GM19239 (cell line): Measurements from ENCODE around the gene MYLIP.

ENCODE experiments used
- DNase-seq: peaks from one replicate; pipeline ENCODE4 v3.0.0; 2011; ENCODE audit warnings: low spot score; ENCODE audit not compliant: insufficient read length
- FAIRE-seq: peaks from 2 replicates; lab custom pipeline; 2011; peaks lifted over from hg19 to GRCh38; lab: Jason Lieb, UNC

The MYLIP gene

DNA sequence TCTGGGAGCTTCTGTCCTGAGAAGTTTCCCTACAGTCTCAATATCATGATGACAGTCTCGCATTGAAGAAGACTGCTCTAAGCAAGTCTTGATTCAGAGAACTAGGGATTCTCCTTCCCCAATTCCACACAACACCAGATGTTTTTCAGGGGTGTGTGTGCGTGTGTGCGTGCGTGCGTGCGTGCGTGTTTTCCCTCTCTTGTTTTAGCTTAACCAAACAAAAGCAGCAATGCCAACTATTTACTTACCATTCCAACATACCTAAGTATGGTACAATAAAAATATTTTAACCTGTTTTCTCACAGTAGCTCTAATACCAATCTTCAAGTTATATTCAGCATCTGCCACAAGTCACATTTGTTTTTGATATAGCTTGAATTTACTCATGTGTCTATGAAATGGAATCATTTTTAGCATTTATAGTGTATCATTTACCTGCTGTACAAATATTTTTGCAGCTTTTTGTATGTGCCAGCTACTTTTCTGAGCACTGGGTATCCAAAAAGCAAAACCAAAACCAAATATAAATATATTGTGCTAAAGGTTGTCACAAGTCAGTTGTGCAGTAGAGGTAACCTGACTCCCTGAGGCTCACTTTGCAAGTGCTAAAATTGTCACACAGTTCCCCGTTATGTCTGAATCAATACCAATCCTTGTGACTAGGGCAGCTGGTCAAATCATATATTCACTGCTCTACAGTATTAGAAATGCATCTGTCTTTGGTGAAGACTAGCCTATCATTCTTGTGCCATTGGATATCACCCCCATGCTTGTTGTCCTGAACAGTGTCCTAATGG lies 21.7 kb upstream of the MYLIP start:
- FAIRE-seq (no peak), DNase-seq (no peak)

DNA sequence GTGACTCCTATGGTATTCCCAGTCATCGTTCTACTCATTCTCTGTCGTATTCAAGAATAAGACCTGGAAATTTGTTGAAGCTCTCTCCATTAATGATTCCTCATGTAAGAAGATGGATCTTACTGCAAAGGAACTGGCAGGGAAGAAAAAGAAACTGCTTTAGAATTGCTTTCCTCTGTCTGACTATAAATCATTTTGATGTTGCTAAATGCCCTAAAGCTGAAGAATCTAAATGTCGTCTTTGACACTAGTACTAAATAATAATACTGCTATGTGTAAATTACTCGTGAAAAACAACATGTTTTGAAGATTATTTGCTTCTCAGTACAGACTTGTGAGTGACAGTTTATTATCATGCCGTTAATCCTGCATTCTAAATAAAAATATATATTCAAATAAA lies 20.5 kb upstream of the MYLIP start:
- no peak for DNase-seq
- FAIRE-seq = no peak

DNA sequence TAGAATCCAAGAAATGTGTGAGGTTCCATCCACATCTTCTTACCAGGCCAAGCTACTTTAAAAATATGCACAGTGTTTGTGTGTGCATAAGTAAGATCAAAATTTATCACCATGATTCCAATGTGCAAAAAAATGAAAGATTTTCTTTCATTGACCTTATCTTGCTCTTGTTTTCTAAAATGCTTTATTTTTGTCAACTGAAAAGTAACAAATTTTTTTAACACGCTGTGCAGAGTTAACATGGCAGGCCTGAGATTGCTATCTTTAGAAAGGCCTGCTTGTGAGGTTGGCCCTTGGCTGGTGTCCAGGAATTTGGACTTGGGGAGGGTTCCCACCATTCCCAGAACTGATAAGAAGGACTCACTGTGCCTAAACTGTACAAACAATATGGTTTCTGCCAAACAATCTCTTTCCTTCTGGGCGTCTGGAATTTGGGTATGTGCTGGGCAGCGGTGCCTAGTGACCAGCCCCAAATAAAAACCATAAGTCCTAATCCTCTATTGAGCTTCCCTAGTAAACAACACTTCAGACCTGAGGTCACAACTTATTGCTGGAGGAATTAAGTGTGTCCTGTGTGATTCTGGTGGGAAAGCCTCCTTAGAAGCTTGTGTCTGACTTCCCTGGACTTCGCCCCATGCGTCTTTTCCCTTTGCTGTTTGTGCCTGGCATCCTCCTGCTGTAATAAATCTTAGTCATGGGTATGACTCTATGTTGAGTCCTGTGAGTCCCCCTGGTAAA lies 19.8 kb upstream of the MYLIP start:
- DNase-seq (no peak), FAIRE-seq (no peak)

DNA sequence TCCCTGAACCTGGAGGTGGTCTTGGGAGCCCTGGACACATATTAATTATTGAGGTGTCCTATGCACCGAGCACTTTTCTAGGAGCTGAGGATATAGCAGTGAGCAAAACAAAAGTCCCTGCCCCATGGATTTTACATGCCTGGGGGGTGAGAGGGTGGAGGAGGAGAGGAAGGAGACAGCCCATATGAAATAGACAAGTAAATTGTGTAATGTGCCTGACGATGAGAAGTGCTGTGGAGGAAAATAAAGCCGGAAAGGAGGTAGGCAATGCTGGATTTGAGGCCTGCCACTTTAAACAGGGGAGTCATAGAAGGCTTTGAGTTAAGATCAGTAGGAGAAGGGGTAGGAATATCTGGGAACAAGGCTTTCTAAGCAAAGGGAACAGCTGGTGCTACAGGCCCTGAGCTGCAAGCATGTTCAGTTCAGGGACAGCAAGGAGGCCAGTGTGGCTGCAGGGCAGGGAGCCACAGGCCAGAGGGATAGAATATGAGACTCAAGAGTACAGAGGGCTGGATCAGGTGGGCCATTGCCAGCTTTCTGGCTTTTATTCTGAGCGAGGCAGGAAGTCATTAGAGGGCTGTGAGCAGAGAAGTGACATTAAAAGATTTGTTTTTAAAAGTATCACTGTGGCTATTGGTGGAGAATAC lies 19.1 kb upstream of the MYLIP start:
- DNase-seq = no peak
- FAIRE-seq = no peak

DNA sequence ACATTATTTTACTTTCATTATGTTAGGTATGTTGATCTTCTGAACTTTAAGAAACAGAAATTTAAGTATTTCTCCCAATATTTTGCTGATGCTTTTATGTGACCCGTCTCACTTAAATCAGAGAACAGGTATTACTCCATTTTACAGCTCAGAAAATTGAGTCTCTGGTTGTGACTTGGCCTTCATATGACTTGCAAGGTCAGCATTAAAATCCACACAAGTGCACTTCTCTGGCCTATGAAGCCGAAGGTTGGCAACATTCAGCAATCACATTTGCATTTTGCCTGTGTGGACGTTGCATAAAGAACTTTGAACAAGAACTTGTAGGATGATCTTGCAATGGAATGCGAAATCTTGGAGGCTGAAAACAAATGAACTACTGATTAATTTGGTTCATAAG lies 10.1 kb upstream of the MYLIP start:
- no peak for DNase-seq
- no peak for FAIRE-seq

DNA sequence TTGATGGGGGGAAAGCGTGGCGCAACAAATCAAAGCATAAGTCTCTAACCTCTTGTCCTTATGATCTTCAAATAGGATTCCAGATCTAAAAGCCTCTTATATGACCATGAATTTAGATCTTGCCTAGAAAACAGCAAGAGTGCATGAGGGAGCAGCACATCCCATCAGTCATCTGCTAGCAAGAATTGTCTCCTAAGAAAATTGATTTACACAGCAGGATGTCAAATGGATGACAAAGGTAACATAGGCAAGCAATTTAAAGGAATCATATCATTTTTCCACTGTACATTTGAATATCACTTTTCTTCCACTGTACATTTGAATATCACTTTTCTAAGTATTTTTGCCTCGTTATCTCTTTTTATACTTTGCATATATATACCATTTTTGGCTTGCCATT lies 7.5 kb upstream of the MYLIP start:
- FAIRE-seq = no peak
- no peak for DNase-seq

DNA sequence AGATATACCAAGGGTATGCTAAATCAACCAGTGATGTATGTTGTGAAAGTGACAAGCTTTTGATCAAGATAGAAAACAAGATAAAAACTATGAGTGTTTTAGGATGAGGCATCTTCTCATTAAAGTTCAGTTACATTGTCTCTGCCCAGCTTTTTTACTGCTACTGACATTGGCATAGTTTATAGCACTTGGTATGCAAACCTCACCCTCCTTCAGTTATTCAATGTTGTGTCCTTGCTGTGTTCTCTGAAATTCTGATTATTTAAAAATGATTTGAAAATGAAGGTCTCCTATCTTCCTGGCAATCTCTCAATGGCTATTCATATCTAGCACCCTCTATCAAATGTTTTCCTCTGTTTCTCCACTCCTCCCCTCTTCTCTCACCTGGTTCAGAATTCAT lies 6.7 kb upstream of the MYLIP start:
- FAIRE-seq (no peak), DNase-seq (no peak)

DNA sequence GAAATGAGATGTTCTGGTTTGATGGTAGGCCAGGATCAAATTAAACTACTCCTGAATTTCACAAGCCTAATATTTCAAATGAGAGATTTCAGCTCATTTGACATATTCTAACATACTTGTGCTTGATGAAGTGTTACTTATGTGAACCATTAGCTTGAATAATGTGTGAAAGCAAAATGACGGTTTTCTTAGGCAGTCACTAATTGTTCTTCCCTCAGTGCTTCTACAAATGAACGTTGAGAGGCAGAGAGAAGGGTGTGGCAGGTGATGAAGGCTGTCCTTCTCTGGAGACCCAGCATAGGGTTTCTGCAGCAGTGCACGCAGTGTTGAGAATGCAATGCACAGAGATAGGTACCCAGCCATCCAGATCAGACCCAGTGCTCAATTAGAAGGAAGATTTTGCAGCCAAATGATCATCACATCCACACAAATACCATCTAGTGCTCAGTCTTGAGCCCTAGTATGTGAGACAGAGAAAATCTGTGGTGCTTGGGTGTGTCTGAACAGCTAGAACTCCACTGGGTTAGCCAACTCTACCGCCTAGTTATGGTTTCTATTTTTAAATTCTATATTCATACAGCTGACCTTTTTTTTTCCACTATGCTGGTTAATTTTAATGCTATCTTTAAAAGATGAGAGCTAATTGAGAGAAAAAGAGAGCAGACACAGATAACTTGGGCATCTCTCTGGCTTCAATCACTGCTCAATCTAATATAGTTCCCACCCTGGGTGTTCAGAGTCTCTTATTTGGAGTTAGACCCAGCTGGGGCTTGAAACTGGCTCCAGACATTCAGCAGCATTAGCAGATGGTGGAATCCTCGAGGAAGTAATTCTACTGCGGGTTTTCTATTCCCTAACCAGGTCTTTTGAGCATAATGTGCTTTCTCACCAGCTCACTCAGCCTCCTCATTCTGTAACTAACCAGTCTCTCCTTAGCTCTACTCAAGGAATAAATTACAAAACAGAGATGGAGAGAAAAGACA lies 4.4 kb upstream of the MYLIP start:
- FAIRE-seq (peak; percentile 56), DNase-seq (no peak)

DNA sequence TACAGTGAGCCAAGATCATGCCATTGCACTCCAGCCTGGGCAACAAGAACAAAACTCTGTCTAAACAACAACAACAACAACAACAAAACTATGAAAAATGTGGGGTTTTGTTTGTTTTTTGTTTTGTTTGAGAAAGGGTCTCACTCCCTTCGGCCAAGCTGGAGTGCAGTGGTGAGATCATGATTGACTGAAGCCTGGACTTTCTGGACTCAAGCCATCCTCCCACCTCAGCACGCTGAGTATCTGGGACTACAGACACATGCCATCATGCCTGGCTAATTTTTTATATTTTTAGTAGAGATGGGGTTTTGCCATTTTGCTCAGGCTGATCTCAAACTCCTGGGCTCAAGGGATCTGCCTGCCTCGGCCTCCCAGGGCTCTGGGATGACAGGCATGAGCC lies 2.8 kb upstream of the MYLIP start:
- FAIRE-seq = no peak
- DNase-seq = no peak

DNA sequence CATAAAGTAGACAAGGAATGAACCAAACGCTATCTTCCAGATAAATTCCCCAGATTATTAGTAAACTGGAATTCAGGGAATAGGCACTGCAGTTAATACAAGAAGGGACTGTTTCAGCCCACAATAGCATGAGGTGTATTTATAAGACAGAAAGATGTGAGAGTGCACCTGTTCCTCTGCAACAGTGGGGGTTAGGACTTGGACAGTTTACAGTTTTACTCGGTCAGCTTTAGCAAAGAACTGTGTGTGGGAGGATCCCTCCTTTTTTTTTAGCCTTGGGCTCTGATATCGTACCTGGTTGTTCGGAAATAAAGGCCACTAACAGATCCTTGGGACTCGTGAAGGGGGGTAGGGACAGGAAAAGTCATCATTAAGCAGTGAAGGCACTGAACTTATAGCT lies 2.0 kb upstream of the MYLIP start:
- FAIRE-seq (no peak), DNase-seq (no peak)

DNA sequence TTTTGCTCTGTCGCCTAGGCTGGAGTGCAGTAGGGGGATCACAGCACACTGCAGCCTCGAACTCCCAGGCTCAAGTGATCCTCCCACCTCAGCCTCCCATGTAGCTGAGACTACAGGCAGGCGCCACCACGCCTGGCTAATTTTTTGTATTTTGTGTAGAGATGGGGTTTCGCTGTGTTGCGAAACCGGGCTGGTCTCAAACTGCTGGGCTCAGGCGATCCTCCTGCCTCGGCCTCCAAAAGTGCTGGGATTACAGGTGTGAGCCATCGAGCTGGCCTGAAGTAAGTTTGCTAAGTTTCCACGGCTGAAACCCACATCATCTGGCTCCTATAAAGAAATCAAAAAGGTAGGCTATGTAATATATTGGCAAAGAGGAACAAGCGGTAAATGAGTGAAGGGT lies 1.4 kb upstream of the MYLIP start:
- no peak for FAIRE-seq
- DNase-seq = no peak

DNA sequence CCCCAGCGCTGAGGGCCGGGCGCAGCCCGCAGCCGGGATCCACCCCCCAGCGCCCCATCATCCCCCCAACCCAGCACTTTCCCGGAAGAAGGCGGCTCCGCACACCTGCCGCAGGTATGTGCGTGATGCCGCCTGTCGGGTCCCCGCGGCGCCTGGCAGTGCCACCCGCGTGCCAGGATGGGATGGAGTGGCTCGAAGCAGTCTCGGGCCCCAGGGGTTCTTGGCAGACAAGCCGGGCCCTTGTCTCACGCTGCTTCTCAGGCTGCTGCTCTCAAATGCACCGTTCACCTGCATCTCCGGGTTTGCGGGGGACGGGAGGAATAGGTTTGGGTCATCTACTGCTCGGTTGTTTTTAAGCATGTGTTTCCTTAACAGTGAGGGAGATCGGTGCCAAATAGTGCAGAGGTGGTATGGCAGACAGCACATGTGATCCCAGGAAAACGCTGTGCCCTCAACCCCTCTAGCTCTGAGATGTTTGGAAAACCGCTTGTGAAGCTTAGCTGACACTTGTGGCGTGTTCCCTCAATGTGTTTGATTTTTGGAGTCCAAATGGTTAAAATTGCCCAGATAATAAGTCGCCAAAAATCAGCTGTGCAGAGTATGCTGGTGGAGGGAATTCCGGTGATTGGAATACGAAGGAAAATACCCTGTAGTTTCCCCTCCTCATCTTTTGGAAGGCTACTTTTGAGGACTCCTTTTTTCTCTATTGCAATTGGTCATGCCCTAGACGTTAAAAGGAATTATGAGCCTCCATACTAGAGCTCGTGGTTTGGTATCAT lies 926 bp downstream of the MYLIP start:
- no peak for DNase-seq
- FAIRE-seq = peak; percentile 79

DNA sequence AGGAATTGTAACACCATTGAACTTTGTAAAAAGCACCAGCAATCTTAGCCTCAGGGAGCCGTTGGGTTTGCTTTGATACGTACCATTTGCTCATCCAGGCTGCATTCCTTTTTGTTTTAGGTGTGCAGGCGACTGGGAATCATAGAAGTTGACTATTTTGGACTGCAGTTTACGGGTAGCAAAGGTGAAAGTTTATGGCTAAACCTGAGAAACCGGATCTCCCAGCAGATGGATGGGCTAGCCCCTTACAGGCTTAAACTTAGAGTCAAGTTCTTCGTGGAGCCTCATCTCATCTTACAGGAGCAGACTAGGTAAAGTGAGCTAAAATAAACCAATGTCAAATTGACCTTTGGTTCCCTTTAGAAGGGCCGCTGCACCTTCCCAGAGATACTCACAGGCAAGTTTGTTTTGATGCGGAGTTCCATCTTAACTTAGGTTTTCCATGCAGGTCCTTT lies 1.6 kb downstream of the MYLIP start:
- no peak for DNase-seq

DNA sequence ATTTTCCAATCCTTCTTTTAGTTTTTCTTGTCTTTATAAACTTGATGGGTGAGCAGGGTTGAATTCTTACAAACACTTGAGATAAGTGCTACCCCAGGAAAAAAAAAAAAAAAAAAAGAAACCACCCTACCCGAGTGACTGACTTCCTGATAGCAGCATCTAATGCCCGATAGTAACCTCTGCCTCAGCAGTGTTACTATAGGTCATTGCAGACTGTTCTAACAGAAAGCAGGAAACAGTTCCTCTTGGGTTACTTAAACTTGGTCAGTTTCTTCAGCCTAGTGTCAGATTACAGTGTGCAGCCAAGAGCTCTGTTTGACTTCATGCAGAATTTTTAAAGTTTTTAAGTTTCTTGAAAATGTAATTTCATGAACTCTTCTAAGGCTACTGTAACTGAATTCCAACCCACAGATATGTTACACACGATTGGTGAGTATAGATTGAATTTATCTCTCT lies 2.1 kb downstream of the MYLIP start:
- FAIRE-seq (peak; percentile 100), DNase-seq (peak; percentile 51)

More for the DNA sequence above, 1.6 kb downstream of the MYLIP start:
- FAIRE-seq = no peak

DNA sequence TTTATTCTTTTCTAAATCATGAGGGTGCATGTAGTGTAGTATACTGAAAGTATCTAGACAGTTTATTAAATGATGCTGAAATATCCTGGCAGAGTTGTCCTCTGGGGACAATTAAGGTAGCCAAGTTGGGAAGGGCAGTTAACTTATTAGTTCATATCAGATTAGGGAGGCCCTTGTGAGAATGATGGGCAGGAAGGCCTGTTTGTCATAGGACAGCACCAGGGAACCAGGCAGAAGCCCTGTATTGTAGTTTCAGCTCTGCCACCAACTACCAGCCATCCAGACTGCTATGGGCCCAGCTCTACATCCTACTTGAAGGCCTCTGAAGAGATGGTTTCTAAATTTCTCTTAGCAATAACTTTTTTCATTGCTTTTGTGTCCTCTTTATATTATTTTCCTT lies 4.0 kb downstream of the MYLIP start:
- FAIRE-seq (no peak), DNase-seq (no peak)

DNA sequence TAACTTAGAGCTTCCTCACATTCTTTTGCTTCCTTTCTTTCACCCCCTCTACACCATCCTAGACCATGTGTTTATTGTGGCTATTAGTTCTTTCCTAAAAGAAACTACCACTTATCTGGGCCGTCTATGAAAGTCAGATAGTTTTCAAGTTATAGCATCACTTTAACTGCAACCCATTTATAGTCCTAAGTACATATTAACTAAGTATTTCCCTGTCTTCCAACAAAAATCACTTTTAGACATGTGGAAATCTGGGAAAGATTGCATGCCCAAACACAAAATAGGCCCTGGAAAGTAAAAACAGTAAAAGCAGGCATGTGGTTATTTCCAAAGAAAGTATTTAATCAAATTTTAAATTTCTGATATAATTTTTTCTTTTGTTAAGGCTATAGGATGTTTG lies 5.5 kb downstream of the MYLIP start:
- DNase-seq (no peak), FAIRE-seq (no peak)

DNA sequence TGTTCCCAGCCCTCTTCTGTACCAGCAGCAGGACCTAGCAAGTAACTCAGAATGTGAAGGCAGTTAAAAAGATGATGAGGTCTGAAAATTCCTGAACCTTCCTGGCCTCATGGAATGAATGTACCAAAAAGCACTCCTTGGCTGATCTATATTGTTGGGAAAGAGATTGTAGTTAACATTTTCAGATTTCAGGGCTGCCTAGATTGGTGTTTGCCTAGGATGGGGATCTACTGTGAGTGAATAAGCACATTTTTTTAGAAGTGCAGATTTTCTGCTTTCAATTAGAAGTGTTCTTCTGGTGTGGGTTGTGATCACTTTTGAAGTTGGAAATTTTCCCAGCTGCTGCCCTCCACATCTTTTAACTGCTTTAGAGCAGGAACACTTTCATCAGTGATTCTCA lies 6.2 kb downstream of the MYLIP start:
- FAIRE-seq (no peak), DNase-seq (no peak)

DNA sequence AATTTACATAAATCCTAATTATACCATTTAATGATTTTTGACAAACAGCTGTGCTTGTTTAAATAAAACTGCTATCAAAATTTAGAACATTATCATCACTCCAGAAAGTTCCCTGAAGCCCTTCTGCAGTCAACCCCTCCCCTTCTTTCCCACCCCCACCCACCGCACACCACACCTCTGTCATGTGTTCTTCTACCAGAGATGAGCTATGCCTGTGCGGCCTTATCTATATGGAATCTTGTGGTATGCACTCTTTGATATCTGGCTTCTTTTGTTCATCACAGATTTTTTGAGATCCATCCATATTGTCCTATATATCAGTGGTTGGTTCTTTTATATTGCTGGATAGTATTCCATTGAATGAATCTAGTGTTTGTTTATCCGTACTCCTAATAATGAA lies 7.2 kb downstream of the MYLIP start:
- peak; percentile 66 for FAIRE-seq

More for the DNA sequence above, 7.2 kb downstream of the MYLIP start:
- DNase-seq = no peak
